Prostate gland (tissue), 1 donor: ENCODE data around the gene EPHB2.

Source experiments
- POLR2A ChIP-seq: fragments of 450-650 bp; IDR thresholded peaks from one replicate; pipeline ENCODE4 v1.6.1; 2016; ENCODE audit warnings: antibody characterized with exemption, mild to moderate bottlenecking
- POLR2AphosphoS5 ChIP-seq: sonication (generic); formaldehyde crosslinking; IDR thresholded peaks from one replicate; pipeline ENCODE4 v1.6.1; 2017; ENCODE audit warnings: antibody characterized with exemption

DNA sequence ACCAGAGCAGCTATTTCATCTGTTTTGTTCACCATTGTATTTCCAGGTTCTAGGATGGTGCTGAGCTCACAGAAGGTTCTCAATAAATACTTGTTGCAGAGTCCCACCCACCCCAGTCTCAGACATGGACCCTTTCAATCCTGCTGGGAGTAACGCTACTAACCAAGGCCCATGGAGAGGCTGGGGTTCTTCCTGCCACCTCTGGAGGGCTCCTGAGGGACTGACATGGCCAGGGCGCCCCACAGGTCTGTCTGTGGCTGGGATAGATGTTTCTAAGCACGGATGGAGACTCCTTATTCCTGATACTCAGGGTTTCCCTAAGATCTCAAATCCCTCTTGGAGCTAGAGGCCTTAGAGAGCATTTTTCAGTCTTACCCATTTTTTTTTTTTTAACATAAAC lies 87.4 kb downstream of the EPHB2 start:
- TF ChIP-seq POLR2AphosphoS5 (no peak), POLR2A (no peak)
